Esophagus muscularis mucosa (tissue), 3 donors: ENCODE data around the gene CES3.

Experiments used
- CTCF ChIP-seq, 3 experiments: fragments of 200-600 bp in 2 of 3; fragments of 450-650 bp in 1 of 3; sonication (generic) in 2 of 3; IDR thresholded peaks; one replicate each; pipeline ENCODE4 v1.5.1; 2017 to 2019; ENCODE audit warnings: antibody characterized with exemption in 3 of 3, mild to moderate bottlenecking in 2 of 3, moderate library complexity in 1 of 3
- POLR2A ChIP-seq: fragments of 450-650 bp; IDR thresholded peaks from one replicate; pipeline ENCODE4 v1.6.1; 2017; ENCODE audit warnings: antibody characterized with exemption, moderate library complexity, mild to moderate bottlenecking, low read depth
- POLR2AphosphoS5 ChIP-seq, 2 donors: sonication (generic); formaldehyde crosslinking; IDR thresholded peaks; one replicate each; pipeline ENCODE4 v1.6.1; 2017; ENCODE audit warnings: antibody characterized with exemption in 2 of 2

- TF ChIP-seq CTCF (IDR thresholded peaks at IDR 0.05) = no peak
- no peak for TF ChIP-seq POLR2AphosphoS5 (IDR thresholded peaks at IDR 0.05)
- TF ChIP-seq POLR2A = no peak
These were observed 35.9 kb downstream of the CES3 start for GRCh38 chr16:66996983-66997358.
